GM18511 (cell line): Measurements from ENCODE around the gene NWD2.
"Not testable (repeated sequence)": the region's sequence is repeated elsewhere in the genome, so short reads cannot be mapped to it uniquely, and the experiment has no call there.

Source experiments
- ATAC-seq: cut with Tn5 transposase; IDR thresholded peaks from one replicate; pipeline ENCODE4 v1.9.1; 2021; ENCODE audit warnings: mild to moderate bottlenecking, moderate library complexity; ENCODE audit not compliant: unreplicated experiment

Gene NWD2

DNA sequence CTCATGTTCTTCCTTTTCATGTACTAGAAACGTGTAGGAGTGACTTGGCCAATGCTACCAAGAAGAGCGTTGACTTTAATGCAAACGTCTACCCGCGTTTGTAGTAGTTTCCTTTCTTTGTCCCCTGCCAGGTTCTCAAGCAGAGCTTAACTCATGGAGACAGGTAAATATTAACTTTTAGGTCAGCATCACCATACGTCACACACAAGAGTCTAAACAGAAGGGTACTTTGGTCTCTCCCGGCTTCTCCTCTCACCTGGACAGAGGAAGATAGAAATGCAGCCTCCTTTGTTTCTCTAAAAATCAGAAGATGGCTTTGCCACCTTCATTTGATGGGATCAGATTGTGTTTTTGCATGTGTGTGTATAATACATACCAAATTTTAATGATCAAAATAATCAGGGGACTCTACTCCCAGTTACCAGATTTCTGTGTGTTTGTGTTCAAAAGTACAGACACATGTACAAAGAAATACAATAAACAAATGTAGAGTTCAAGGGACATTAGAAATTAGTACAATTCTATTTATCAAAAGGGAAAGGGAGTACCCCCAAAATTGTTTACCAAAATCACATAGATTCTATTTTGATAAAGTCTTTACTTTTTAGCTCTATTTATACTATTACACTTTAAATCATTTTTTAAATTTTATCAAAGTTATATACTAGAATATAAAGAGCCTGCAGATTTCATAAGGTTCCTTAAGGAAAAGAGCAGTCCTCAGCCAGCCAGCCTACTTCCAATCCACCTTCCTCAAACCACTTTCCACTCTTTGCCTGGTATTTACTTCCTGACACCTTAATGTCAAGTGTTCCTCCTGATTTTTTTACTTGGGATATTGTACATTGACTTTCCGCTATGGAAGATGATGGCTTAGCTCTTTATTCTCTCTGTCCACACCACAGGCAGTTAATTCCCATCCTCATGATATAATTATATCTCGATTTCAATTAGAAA, 246.1 kb downstream of the NWD2 start:
- no peak for ATAC-seq

DNA sequence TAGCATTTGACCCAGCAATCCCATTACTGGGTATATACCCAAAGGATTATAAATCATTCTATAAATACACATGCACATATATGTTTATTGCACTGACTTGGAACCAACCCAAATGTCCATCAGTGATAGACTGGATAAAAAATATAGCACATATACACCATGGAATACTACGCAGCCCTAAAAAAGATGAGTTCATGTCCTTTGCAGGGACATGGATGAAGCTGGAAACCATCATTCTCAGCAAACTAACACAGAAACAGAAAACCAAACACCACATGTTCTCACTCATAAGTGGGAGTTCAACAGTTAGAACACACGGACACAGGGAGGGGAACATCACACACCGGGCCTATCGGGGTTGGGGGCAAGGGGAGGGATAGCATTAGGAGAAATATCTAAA, 250.8 kb downstream of the NWD2 start:
- ATAC-seq, result not testable (repeated sequence)
